ENCODE measurements around the gene BTN3A1.
"Not testable (repeated sequence)": the region's sequence is repeated elsewhere in the genome, so short reads cannot be mapped to it uniquely, and the experiment has no call there.

DNA sequence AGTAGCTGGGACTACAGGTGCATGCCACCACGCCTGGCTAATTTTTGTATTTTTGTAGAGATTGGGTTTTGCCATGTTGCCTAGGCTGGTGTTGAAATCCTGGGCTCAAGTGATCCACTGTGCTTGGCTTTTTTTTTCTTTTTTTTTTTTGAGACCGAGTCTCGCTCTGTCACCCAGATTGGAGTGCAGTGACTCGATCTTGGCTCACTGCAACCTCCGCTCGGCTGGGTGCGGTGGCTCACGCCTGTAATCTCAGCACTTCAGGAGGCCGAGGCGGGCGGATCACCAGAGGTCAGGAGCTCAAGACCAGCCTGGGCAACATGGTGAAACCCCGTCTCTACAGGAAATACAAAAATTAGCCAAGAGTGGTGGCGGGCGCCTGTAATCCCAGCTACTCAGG, 44.5 kb upstream of the BTN3A1 start:
- TF ChIP-seq, protein P1, sequence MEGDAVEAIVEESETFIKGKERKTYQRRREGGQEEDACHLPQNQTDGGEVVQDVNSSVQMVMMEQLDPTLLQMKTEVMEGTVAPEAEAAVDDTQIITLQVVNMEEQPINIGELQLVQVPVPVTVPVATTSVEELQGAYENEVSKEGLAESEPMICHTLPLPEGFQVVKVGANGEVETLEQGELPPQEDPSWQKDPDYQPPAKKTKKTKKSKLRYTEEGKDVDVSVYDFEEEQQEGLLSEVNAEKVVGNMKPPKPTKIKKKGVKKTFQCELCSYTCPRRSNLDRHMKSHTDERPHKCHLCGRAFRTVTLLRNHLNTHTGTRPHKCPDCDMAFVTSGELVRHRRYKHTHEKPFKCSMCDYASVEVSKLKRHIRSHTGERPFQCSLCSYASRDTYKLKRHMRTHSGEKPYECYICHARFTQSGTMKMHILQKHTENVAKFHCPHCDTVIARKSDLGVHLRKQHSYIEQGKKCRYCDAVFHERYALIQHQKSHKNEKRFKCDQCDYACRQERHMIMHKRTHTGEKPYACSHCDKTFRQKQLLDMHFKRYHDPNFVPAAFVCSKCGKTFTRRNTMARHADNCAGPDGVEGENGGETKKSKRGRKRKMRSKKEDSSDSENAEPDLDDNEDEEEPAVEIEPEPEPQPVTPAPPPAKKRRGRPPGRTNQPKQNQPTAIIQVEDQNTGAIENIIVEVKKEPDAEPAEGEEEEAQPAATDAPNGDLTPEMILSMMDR (IDR thresholded peaks at IDR 0.05) = not testable (repeated sequence)
- TF ChIP-seq POLR2A, EP300 (IDR thresholded peaks at IDR 0.05): not testable (repeated sequence)

All from tibial nerve (tissue), 4 donors.